PC-9 (cell line): ENCODE measurements around the gene FPGS.

Experiments
- CTCF ChIP-seq: fragments of 200-600 bp; sonication (generic); conservative IDR thresholded peaks from 2 replicates; pipeline ENCODE4 v1.6.1; 2017; ENCODE audit warnings: mixed run types, antibody characterized with exemption, mild to moderate bottlenecking, moderate library complexity
- EZH2 ChIP-seq: fragments of 200-600 bp; sonication (generic); IDR thresholded peaks from 2 replicates; pipeline ENCODE4 v1.8.0; 2017; ENCODE audit warnings: antibody characterized with exemption, low read depth

GRCh38 chr9:127785933-127786772, 16.5 kb upstream of the FPGS start, which contains the start of gene CDK9:
- TF ChIP-seq CTCF (no peak), EZH2 (no peak)
